HepG2 (cell line): ENCODE measurements around the gene ATM. TPM values are rescaled to one million over a fixed set of nuclear protein-coding genes. Genes with fewer than 3 reads are reported as not detected.
A peak's percentile ranks its signal among the peaks of the same experiment; 100 is the strongest.

Source experiments
- AKNA ChIP-seq: sonication (generic); formaldehyde crosslinking; IDR thresholded peaks from 2 replicates; pipeline ENCODE4 v1.4.0; 2020; ENCODE audit warnings: missing genetic modification reagents, borderline replicate concordance
- CEBPG ChIP-seq: IDR thresholded peaks from 2 replicates; pipeline ENCODE4 v1.6.1; 2016
- CENPT ChIP-seq: sonication (generic); formaldehyde crosslinking; IDR thresholded peaks from 2 replicates; pipeline ENCODE4 v1.8.0; 2022; ENCODE audit warnings: low read depth, mild to moderate bottlenecking, moderate library complexity, missing genetic modification reagents
- HES4 ChIP-seq: sonication (generic); formaldehyde crosslinking; IDR thresholded peaks from 2 replicates; pipeline ENCODE4 v1.9.0; 2021; ENCODE audit warnings: mild to moderate bottlenecking, missing genetic modification reagents, borderline replicate concordance
- HIVEP1 ChIP-seq: sonication (generic); formaldehyde crosslinking; IDR thresholded peaks from 2 replicates; pipeline ENCODE4 v1.4.0; 2020; ENCODE audit warnings: mild to moderate bottlenecking, missing genetic modification reagents
- KDM2A ChIP-seq: sonication (generic); formaldehyde crosslinking; IDR thresholded peaks from 2 replicates; pipeline ENCODE4 v1.4.0; 2020; ENCODE audit warnings: low read depth, missing genetic modification reagents, borderline replicate concordance
- MAX ChIP-seq: IDR thresholded peaks from 2 replicates; pipeline ENCODE4 v1.6.1; 2012; ENCODE audit warnings: inconsistent platforms
- NFAT5 ChIP-seq: sonication (generic); formaldehyde crosslinking; IDR thresholded peaks from 2 replicates; pipeline ENCODE4 v1.4.0; 2020; ENCODE audit warnings: missing genetic modification reagents
- SAP130 ChIP-seq: IDR thresholded peaks from 2 replicates; pipeline ENCODE4 v1.6.1; 2016; ENCODE audit warnings: low read depth
- SIX1 ChIP-seq: sonication (generic); formaldehyde crosslinking; IDR thresholded peaks from 2 replicates; pipeline ENCODE4 v1.4.0; 2020; ENCODE audit warnings: missing genetic modification reagents, borderline replicate concordance
- SRSF1 ChIP-seq: fragments of 200-400 bp; formaldehyde crosslinking; optimal IDR thresholded peaks from 2 replicates; pipeline ENCODE3; 2017; ENCODE audit warnings: mild to moderate bottlenecking, low read depth, low read length, moderate library complexity
- XRCC5 ChIP-seq: fragments of 200-400 bp; formaldehyde crosslinking; optimal IDR thresholded peaks from 2 replicates; pipeline ENCODE3; 2017; ENCODE audit warnings: mild to moderate bottlenecking, low read length
- ZBTB25 ChIP-seq: IDR thresholded peaks from 2 replicates; pipeline ENCODE4 v1.6.1; 2018; ENCODE audit warnings: missing genetic modification reagents
- ZNF333 ChIP-seq: sonication (generic); formaldehyde crosslinking; IDR thresholded peaks from 2 replicates; pipeline ENCODE4 v1.4.0; 2020; ENCODE audit warnings: mild to moderate bottlenecking, missing genetic modification reagents, borderline replicate concordance
- ZNF614 ChIP-seq: IDR thresholded peaks from 2 replicates; pipeline ENCODE4 v1.6.1; 2018; ENCODE audit warnings: missing biosample characterization, missing genetic modification reagents, inconsistent platforms, borderline replicate concordance
- ZNF7 ChIP-seq: IDR thresholded peaks from 2 replicates; pipeline ENCODE4 v1.6.1; 2016; ENCODE audit warnings: missing biosample characterization, missing genetic modification reagents
- polyA plus RNA-seq, 8 experiments: library from polyadenylated mRNA; depleted of rRNA in 3 of 8; stranded (reverse) in 7 of 8; unstranded in 1 of 8; fragments of >200 nt; fragmentation: Illumina TruSeq in 4 of 8; extraction: Trizol in 4 of 8; gene quantifications; 2 replicates each; pipeline versions ENCODE4 v1.2.1 to v1.2.3, GENCODE V29; 2011 to 2016; ENCODE audit warnings: low read depth in 4 of 8, missing spikeins in 1 of 8, mixed read lengths in 1 of 8; ENCODE audit not compliant: insufficient read depth in 1 of 8
- total RNA-seq, 5 experiments: library from RNA; depleted of rRNA; stranded (reverse); fragments of >200 nt; fragmentation: Illumina TruSeq; extraction: Trizol; gene quantifications; 2 replicates each; pipeline ENCODE4 v1.2.3, GENCODE V29; 2016; ENCODE audit warnings: low read depth in 1 of 5

Gene ATM
- total and polyA plus RNA-seq, 2 of the 13 experiments (the other 11 are each of a cell fraction or from before 2014, with no cell fraction given), result 40.0 to 71.6 TPM

GRCh38 chr11:108222574-108223347 lies at the start of gene ATM, which contains the start of gene NPAT (continued):
- TF ChIP-seq SAP130 (CRISPR knock-in tag) (peak; percentile 89), AKNA (CRISPR knock-in tag) (no peak), MAX (peak; percentile 96), ZBTB25 (CRISPR knock-in tag) (peak; percentile 80), KDM2A (peak; percentile 86; the same call in 1 of the 2 replicates), SRSF1 (peak; percentile 70), SIX1 (CRISPR knock-in tag) (peak; percentile 28; the same call in 1 of the 2 replicates), HES4 (CRISPR knock-in tag) (0 out of 2 replicates have a peak, but pooled peaks have one; percentile 38), ZNF333 (0 out of 2 replicates have a peak, but pooled peaks have one; percentile 30), ZNF614 (CRISPR knock-in tag) (peak; percentile 91; the same call in 1 of the 2 replicates), CEBPG (CRISPR knock-in tag) (peak; percentile 13; the same call in 1 of the 2 replicates), ZNF7 (CRISPR knock-in tag) (no peak), XRCC5 (peak; percentile 7), HIVEP1 (CRISPR knock-in tag) (0 out of 2 replicates have a peak, but pooled peaks have one; percentile 22), CENPT (CRISPR knock-in tag) (0 out of 2 replicates have a peak, but pooled peaks have one; percentile 80), NFAT5 (no peak)
